22Rv1 (cell line): ENCODE results near the gene CAMK4.

Experiments used
- H3K27ac ChIP-seq: fragments of 450-650 bp; 2 replicates; pipeline ENCODE4 v1.5.1; 2017
- ZFX ChIP-seq: fragments of 450-650 bp; IDR thresholded peaks from 2 replicates; pipeline ENCODE4 v1.6.1; 2017; ENCODE audit warnings: antibody characterized with exemption, borderline replicate concordance
- TF ChIP-seq, protein P1 (sequence below): fragments of 450-650 bp; IDR thresholded peaks from 2 replicates; pipeline ENCODE4 v1.5.1; 2017; ENCODE audit warnings: mild to moderate bottlenecking

Gene CAMK4

DNA sequence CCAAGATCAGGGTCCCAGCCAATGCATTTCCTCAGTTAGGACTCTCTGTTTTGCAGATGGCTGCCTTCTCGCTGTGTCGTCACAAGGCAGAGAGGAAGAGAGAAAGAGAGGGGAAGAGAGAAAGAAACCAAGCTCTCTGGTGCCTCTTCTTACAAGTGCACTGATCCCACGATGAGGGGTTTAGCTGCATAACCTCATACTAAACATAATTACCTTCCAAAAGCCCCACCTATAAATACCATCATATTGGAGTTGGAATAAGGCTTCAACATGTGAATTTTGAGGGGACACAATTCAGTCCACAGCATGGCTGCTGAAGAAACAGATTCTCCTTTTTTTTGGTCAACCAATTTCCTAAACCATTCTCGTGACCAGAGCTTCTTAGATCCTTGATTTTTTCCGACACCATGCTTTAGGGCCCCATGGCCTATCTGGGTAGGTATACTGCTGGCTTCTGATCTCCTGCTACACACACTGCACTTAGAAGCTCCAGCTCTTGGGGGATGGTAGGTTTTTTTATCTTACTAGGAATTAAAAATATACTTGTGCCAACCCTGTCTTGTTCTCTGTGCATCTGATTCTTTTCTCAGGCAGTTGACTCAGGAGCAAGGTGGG, 5.1 kb downstream of the CAMK4 start:
- no peak overlapping the region for H3K27ac ChIP-seq
- no peak for TF ChIP-seq ZFX
- TF ChIP-seq, protein P1, sequence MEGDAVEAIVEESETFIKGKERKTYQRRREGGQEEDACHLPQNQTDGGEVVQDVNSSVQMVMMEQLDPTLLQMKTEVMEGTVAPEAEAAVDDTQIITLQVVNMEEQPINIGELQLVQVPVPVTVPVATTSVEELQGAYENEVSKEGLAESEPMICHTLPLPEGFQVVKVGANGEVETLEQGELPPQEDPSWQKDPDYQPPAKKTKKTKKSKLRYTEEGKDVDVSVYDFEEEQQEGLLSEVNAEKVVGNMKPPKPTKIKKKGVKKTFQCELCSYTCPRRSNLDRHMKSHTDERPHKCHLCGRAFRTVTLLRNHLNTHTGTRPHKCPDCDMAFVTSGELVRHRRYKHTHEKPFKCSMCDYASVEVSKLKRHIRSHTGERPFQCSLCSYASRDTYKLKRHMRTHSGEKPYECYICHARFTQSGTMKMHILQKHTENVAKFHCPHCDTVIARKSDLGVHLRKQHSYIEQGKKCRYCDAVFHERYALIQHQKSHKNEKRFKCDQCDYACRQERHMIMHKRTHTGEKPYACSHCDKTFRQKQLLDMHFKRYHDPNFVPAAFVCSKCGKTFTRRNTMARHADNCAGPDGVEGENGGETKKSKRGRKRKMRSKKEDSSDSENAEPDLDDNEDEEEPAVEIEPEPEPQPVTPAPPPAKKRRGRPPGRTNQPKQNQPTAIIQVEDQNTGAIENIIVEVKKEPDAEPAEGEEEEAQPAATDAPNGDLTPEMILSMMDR: no peak

GRCh38 chr5:111229871-111230810, 6.0 kb downstream of the CAMK4 start:
- TF ChIP-seq, protein P1: no peak
- no peak for TF ChIP-seq ZFX
- no peak overlapping the region for H3K27ac ChIP-seq

- TF ChIP-seq ZFX: no peak
- TF ChIP-seq, protein P1: no peak
- H3K27ac ChIP-seq: no peak overlapping the region
Observed at GRCh38 chr5:111231119-111231518, 6.9 kb downstream of the CAMK4 start.

DNA sequence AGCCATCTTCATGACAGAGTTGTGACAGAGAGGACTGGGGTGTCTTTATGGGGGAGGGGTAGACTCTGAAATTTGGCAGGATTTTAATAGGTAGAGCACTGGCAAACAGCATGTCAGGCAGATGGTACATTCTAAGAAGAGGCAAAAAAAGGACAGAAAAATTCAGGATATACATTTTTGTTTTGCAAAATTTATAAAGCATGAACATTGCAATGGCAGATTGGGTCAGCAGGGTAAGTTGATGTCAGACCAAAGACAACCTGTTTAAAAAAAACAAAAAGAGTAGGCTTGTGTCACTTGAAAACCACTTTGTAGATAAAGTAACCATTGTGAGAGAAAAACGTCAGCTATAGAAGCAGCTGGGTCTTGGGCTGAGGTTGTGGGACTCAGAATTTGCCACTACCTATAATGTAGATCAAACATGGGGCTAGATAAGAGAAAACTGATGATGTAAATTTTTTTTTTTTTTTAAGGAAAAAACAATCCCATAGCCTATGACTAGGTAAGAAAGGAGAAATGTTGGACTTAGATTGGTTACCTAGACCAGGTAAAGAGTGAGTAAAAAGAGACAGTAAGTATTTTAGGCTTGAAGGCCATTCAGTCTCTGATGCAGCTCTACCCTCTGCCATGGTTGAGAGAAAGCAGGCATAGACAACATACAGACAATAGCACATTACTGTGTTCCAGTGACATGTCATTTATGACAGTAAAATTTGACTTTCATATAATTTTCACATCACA, 8.3 kb downstream of the CAMK4 start:
- no peak overlapping the region for H3K27ac ChIP-seq
- TF ChIP-seq ZFX: no peak
- TF ChIP-seq, protein P1: no peak

DNA sequence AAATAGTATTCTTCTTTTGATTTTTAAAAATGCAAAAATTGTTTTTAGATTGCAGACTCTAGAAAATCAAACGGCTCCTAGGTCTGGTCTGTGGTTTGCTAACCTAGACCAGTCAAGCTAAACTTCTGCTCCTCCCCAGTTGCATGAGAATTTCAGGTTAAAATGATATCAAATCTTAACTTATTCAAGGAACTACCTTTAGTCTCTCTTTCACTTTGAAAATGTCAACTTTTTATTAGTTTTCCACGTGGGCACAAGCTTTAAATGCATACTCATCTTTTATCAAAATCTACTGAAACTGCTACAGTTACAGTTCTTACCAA, 8.8 kb downstream of the CAMK4 start:
- TF ChIP-seq, protein P1: no peak
- no peak for TF ChIP-seq ZFX
- H3K27ac ChIP-seq: no peak overlapping the region

DNA sequence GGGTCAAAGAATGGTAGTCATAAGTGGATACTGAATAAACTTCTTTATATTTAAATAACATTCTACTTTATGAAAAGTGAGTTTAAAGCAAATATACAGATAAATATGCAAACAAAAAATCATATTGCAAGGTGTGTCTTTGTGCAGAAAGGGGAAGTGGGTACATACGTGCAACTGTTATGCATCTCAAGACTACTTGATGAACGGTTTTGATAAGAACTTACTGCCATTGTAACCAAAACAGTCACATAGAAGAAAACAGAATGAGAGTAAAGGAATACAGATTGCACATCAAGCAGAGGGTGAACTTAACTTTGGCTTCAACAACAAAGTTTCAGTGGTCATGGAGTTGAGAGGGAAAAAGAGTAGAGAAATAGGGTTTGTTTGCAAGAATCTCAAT, 9.9 kb downstream of the CAMK4 start:
- H3K27ac ChIP-seq: no peak overlapping the region
- no peak for TF ChIP-seq ZFX
- TF ChIP-seq, protein P1: no peak
